Spleen (tissue), 11 donors: Measurements from ENCODE around the gene FBLIM1. TPM values are rescaled to one million over a fixed set of nuclear protein-coding genes. Genes with fewer than 3 reads are reported as not detected.

Experiments
- DNase-seq: peaks from one replicate; pipeline ENCODE4 v3.0.0-alpha.2; 2020
- H3K27ac ChIP-seq, 8 donors: fragments of 200-600 bp; sonication (generic) in 7 of 8; 1 replicate in 4 of 8; 2 replicates in 4 of 8; pipeline versions ENCODE4 v1.5.0 to v1.8.0; 2016 to 2021; ENCODE audit warnings: inconsistent platforms in 4 of 8, mild to moderate bottlenecking in 4 of 8, moderate library complexity in 1 of 8
- H3K27me3 ChIP-seq, 7 donors: fragments of 200-600 bp; sonication (generic) in 6 of 7; replicated peaks in 1 of 7; 1 replicate in 4 of 7; 2 replicates in 3 of 7; pipeline versions ENCODE4 v1.5.0 to v1.8.0; 2016 to 2021; ENCODE audit warnings: inconsistent platforms in 3 of 7, mild to moderate bottlenecking in 1 of 7
- H3K36me3 ChIP-seq, 6 donors: fragments of 200-600 bp; sonication (generic) in 5 of 6; 1 replicate in 4 of 6; 2 replicates in 2 of 6; pipeline versions ENCODE4 v1.5.0 to v1.8.0; 2016 to 2021; ENCODE audit warnings: inconsistent platforms in 2 of 6
- H3K4me1 ChIP-seq, 6 donors: fragments of 200-600 bp; sonication (generic) in 5 of 6; 1 replicate in 3 of 6; 2 replicates in 3 of 6; pipeline versions ENCODE4 v1.5.0 to v1.8.0; 2016 to 2021; ENCODE audit warnings: inconsistent platforms in 3 of 6
- H3K4me3 ChIP-seq, 8 donors: fragments of 200-600 bp; sonication (generic) in 7 of 8; 1 replicate in 4 of 8; 2 replicates in 4 of 8; pipeline versions ENCODE4 v1.5.0 to v1.8.0; 2016 to 2021; ENCODE audit warnings: inconsistent platforms in 4 of 8, mild to moderate bottlenecking in 4 of 8, moderate library complexity in 2 of 8
- H3K9me3 ChIP-seq, 8 donors: fragments of 200-600 bp; sonication (generic) in 7 of 8; 1 replicate in 4 of 8; 2 replicates in 4 of 8; pipeline versions ENCODE4 v1.5.0 to v1.8.0; 2016 to 2021; ENCODE audit warnings: inconsistent platforms in 4 of 8
- POLR2A ChIP-seq, 3 donors: fragments of 450-650 bp; IDR thresholded peaks; one replicate each; pipeline ENCODE4 v1.5.1; 2017; ENCODE audit warnings: antibody characterized with exemption in 3 of 3, mild to moderate bottlenecking in 1 of 3
- POLR2AphosphoS5 ChIP-seq, 3 donors: sonication (generic); formaldehyde crosslinking; IDR thresholded peaks; one replicate each; pipeline ENCODE4 v1.5.1; 2017; ENCODE audit warnings: antibody characterized with exemption in 3 of 3
- WGBS, 5 donors: extraction: QIAGEN DNeasy Blood & Tissue Kit in 3 of 5; methylation state at CpG; one replicate each; pipeline versions ENCODE4 v1.1.5 to v1.1.7; 2013 to 2018; 5-methylcytosine and 5-hydroxymethylcytosine counted together
- intact Hi-C: fragments of 100-400 bp; cut with DNase I; formaldehyde crosslinking; loops from one replicate; pipeline ENCODE4 v1.15.0; 2023; ENCODE audit warnings: low total_unique reads
- polyA plus RNA-seq, 3 donors: library from polyadenylated mRNA; stranded (reverse); fragments of 200-250 nt; gene quantifications; one replicate each; pipeline ENCODE4 v1.2.1, GENCODE V29; 2013
- total RNA-seq, 7 donors: library from RNA; depleted of rRNA in 3 of 7; stranded (reverse); fragments of >200 nt in 3 of 7; fragmentation: NEBNext Ultra II Directional in 4 of 7; extraction: Animal tissue kit (Norgen Biotek cat#: 25700) in 4 of 7; gene quantifications; one replicate each; pipeline versions ENCODE4 v1.1.0 to v1.2.1, GENCODE V29; 2016 to 2021
- TF ChIP-seq, protein P1 (sequence below), 11 experiments: fragments of 200-600 bp in 7 of 11; fragments of 450-650 bp in 4 of 11; sonication (generic) in 4 of 11; IDR thresholded peaks in 8 of 11; conservative IDR thresholded peaks in 3 of 11; 1 replicate in 7 of 11; 2 replicates in 4 of 11; pipeline versions ENCODE4 v1.4.0 to v1.8.0; 2016 to 2021; ENCODE audit warnings: antibody characterized with exemption in 11 of 11, inconsistent platforms in 4 of 11, mild to moderate bottlenecking in 1 of 11
- donor health status: healthy with polysubstance abuse.
- donor health status: DM: no; HTN: no; CAD: no; lungs with moderate emphysema.
- donor health status: DM: no; HTN: no; CAD: no.
- donor health status: Bipolar disorder and iron deficiency.
- donor health status: healthy.
- donor health status: DM: no; HTN: no; CAD: no.
- donor health status: DM: yes; HTN: yes; CAD: no.

Gene FBLIM1
- total and polyA plus RNA-seq, 10 donors, result 7.2 to 89.1 (median 32.7) TPM

DNA sequence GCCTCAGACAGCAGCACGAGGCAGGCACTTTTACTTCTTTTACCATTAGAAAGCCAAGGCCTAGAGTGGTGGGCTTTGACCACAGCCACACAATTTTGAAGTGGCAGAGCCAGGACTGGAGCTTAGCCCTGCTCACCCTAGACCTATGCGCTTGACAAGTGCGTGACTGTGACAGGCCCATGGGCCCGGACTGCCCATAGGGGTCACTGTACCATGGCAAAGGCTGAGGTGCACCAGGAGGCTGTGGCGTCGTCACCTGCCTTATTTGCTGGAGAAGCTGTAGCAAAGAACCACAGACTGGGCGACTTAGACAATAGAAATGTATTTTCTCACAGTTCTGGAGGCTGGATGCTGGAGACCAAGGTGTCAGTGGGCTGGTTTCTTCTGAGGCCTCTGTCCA is 18.9 kb upstream of the FBLIM1 start:
- TF ChIP-seq POLR2A (IDR thresholded peaks at IDR 0.05) (no peak), POLR2AphosphoS5 (IDR thresholded peaks at IDR 0.05) (no peak)
- TF ChIP-seq, protein P1, sequence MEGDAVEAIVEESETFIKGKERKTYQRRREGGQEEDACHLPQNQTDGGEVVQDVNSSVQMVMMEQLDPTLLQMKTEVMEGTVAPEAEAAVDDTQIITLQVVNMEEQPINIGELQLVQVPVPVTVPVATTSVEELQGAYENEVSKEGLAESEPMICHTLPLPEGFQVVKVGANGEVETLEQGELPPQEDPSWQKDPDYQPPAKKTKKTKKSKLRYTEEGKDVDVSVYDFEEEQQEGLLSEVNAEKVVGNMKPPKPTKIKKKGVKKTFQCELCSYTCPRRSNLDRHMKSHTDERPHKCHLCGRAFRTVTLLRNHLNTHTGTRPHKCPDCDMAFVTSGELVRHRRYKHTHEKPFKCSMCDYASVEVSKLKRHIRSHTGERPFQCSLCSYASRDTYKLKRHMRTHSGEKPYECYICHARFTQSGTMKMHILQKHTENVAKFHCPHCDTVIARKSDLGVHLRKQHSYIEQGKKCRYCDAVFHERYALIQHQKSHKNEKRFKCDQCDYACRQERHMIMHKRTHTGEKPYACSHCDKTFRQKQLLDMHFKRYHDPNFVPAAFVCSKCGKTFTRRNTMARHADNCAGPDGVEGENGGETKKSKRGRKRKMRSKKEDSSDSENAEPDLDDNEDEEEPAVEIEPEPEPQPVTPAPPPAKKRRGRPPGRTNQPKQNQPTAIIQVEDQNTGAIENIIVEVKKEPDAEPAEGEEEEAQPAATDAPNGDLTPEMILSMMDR (IDR thresholded peaks at IDR 0.05 in 8 of 11, conservative IDR thresholded peaks at IDR 0.05 in 3 of 11), result no peak
- WGBS, 5 donors, result 87 to 91% (median 90%) methylated on average over 7 of the region's 7 CpGs
- Histone ChIP-seq H3K36me3 (peaks cover 0 to 26% (median 4%) of the 10 kb centered on the region in 6 donors), H3K4me3 (no peak overlapping the region), H3K4me1 (peaks cover 0 to 25% (median 8%) of the 10 kb centered on the region in 6 donors), H3K9me3 (no peaks in the 10 kb centered on the region), H3K27ac (no peak overlapping the region), H3K27me3 (no peaks in the 10 kb centered on the region)
- no peak for DNase-seq
- intact Hi-C loops, result loop anchor here (10.0 kb wide), 1 partner anchor 115 kb away; no protein-coding TSS in a partner anchor

DNA sequence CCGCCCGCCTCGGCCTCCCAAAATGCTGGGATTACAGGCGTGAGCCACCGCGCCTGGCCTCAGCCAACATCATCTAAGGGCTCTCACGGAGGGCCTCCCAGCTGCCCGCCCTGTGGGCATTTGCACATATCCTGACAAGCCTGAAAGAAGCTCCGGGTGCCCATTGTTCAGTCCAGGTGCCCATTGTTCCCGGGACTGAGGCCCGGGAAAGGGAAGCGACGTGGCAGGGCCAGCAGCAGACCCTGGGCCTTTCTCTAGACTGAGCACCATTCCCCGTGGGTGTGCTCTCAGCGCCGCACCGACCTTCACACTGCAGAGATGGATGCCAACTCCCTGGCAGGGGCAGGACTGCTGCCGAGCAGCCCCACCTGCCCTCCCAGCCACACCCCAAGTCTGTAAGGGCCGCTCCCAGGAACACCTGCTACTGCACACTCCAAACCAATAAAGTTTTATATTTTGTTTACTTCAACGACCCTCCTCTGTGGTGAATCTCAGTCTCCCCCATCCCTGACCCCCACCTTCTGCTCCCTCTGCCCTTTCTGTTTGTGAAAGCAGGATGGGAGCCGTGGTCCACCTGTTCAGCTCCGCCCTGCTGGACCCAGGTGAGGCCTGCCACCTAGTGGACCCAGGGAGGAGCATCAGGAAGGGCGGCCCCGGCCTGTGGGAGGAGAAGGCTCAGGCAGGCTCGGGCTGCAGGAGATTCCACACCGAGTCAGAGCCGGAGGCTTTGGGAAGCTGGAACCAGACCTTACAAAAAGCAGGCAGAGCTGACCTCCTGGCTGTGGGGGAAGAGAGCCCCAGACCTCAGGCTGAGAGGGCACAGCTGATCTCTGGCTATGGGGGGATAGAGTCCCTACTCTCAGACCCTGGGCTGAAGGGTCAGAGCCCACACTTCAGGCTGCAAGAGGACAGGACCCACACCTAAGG is 17.4 kb upstream of the FBLIM1 start:
- Histone ChIP-seq H3K4me1 (peaks cover 0 to 22% (median 8%) of the 10 kb centered on the region in 6 donors), H3K27me3 (no peaks in the 10 kb centered on the region), H3K4me3 (no peak overlapping the region), H3K27ac (no peak overlapping the region), H3K9me3 (no peaks in the 10 kb centered on the region), H3K36me3 (peaks cover 0 to 15% (median 0%) of the 10 kb centered on the region in 6 donors)
- intact Hi-C loops, result loop anchor here (10.0 kb wide), 1 partner anchor 116 kb away; no protein-coding TSS in a partner anchor
- no peak for TF ChIP-seq POLR2A (IDR thresholded peaks at IDR 0.05)
- TF ChIP-seq POLR2AphosphoS5 (IDR thresholded peaks at IDR 0.05), result peak; percentile 66 to 77 (median 67)
- TF ChIP-seq, protein P1 (IDR thresholded peaks at IDR 0.05 in 8 of 11, conservative IDR thresholded peaks at IDR 0.05 in 3 of 11), result peak; percentile 76 to 93 (median 85)
- peak; percentile 92 for DNase-seq
- 36 to 65% (median 60%) methylated on average over 5 to 27 of the region's 27 CpGs for WGBS, 5 donors

DNA sequence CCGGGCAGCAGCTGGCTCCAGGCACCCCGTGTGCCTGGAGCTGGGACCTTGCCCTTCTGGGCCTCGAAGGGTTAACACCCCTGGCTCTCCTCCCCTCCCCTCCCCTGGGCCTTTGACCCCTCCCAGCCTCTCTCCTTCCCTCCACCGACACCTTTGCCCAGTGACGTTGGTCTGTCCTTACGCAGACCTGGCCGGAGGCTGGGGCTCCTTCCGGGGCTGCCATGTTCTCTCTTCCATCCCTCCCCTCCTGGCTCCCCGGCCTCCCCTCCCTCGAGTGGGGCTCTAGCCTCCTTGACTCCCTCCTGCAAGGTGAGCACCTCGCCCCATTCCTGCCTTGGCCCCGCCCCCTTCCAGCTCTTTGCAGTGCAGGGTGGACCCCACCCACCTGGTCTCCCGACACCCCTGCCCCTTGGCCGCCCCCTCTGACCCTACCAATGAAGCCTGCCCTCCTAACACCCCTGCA is 16.2 kb upstream of the FBLIM1 start, which contains the start of gene TMEM82:
Gene TMEM82, plus strand, starts transcription at position 161 of the 463 bp plus-strand sequence. Its CDS starts 61 bp downstream, at position 222.
- WGBS, 5 donors, result 42 to 56% (median 46%) methylated on average over 14 of the region's 14 CpGs
- peaks cover 0 to 8% (median 0%) of the 10 kb centered on the region in 6 donors for H3K36me3 ChIP-seq
- H3K27me3 ChIP-seq, result no peaks in the 10 kb centered on the region
- no peak within 1 kb of the TSS for H3K4me3 ChIP-seq
- intact Hi-C loops, result loop anchor here (10.0 kb wide), 1 partner anchor 118 kb away; no protein-coding TSS in a partner anchor
- H3K27ac ChIP-seq, result no peak within 1 kb of the TSS
- TF ChIP-seq POLR2A (IDR thresholded peaks at IDR 0.05) (no peak), POLR2AphosphoS5 (IDR thresholded peaks at IDR 0.05) (no peak)
- TF ChIP-seq, protein P1 (IDR thresholded peaks at IDR 0.05 in 8 of 11, conservative IDR thresholded peaks at IDR 0.05 in 3 of 11), result no peak
- H3K9me3 ChIP-seq, result no peaks in the 10 kb centered on the region
- H3K4me1 ChIP-seq, result peaks cover 0 to 29% (median 12%) of the 10 kb centered on the region in 6 donors
- DNase-seq, result no peak
